NCI-H510A treated with DMSO at 0.1 percent for 48 hours (cell line): ENCODE measurements around the gene ACOT9.
A peak's percentile ranks its signal among the peaks of the same experiment; 100 is the strongest.
"Not testable (repeated sequence)": the region's sequence is repeated elsewhere in the genome, so short reads cannot be mapped to it uniquely, and the experiment has no call there.

Source experiments
- DNase-seq: peaks from one replicate; lab custom pipeline; 2025; lab: John Stamatoyannopoulos, UW

ACOT9 gene, protein sequence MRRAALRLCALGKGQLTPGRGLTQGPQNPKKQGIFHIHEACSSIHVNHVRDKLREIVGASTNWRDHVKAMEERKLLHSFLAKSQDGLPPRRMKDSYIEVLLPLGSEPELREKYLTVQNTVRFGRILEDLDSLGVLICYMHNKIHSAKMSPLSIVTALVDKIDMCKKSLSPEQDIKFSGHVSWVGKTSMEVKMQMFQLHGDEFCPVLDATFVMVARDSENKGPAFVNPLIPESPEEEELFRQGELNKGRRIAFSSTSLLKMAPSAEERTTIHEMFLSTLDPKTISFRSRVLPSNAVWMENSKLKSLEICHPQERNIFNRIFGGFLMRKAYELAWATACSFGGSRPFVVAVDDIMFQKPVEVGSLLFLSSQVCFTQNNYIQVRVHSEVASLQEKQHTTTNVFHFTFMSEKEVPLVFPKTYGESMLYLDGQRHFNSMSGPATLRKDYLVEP

DNA sequence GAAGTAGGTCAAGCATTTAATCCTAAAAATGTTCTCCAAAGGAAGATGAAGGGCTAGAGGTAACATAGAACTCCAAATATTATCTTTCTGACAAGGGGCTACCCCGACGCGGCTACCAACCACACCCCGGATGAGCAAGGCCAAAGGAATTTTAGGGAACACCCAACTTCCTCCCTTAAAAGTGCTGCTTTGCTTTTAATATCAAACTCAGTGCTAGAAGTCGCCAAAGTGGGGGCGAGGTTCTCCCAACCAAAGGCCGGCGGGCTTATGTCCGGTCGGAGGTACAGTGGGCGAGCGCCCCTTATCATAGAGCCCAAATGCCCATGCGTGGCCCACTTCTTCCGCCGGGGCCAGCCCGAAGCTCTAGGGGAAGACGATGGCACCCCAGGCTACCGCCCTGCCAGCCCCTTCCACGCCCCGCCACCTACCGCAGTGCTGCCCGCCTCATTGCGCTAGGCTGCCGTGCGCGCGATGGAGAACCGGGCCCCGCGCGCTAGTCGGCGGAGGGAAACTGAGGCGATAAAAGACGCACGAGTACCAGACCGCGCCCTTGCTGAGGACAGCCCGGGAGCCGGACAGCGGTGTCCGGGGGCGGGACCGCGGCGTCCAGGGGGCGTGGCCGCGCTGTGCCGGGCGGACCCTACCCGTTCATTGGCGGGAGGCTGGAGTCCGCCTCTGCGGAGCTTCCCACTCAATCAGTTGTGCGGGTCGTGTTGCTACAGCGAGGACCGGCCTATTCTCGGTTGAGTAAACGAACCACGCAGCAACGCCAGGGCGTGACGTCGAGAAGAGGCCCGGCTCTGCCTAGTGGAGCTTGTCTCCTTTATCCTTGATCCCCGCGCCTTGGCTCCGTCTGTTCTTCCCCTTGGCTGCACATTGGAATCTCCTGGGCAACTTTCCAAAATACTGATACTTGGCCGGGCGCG is at the start of gene ACOT9:
Gene ACOT9, minus strand, starts transcription at position 580 of the 926 bp plus-strand sequence. Its CDS starts 132 bp downstream, at position 448.
- DNase-seq, result peak; percentile 72

DNA sequence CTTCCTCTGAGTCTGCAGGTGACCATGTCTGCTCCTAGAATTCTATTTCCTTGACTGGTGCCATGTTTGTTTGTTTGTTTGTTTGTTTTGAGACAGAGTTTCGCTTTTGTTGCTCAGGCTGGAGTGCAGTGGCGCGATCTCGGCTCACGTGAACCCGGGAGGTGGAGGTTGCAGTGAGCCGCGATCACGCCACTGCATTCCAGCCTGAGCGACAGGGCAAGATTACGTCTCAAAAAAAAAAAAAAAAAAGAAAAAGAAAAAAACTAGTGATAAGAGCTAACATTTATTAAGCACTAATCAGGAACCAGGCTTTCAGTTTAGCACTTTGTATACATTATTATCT is 47.0 kb upstream of the ACOT9 start:
- DNase-seq, result no peak

DNA sequence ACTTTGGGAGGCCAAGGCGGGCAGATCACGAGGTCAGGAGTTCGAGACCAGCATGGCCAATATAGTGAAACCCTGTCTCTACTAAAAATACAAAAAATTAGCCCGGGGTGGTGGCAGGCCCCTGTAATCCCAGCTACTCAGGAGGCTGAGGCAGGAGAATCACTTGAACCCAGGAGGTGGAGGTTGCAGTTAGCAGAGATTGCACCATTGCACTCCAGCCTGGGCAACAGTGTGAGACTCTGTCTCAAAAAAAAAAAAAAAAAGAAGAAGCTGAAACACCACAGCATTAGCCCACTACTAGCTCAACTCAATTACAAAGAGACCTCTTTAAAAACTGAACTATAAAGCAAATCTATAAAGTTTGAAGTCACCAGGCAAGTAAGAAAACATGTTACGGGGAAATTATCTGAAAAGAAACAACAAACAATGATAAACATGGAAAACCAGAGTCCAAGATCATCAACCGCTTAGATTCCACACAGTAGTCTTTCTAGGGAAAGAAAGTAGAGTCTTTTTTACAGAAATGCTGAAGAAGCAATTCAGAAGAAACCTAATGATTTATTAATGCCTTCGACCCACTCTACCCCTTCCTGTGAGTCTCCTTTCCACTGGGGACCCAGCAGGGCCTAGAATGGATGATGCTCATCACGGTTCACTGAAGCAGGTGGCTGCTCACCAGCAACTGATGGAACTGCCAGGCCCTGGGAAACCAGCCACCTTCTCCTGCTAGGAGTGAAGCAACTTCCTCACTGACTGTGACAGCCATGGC is 46.5 kb upstream of the ACOT9 start:
- no peak for DNase-seq

DNA sequence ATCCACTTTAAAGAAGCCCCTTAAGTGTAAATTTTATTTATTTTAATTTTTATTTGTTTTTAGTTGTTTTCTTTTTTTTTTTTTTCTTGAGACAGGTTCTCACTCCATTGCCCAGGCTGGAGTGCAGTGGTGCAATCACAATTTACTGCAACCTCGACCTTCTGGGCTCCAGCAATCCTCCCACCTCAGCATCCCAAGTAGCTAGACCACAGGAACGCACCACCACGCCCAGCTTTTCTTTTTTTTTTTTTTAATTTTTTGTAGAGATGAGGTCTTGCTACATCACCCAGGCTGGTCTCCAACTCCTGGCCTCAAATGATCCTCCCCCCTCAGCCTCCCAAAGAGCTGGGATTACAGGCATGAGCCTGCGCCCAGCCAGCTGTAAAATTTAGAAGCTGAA is 45.9 kb upstream of the ACOT9 start:
- no peak for DNase-seq

DNA sequence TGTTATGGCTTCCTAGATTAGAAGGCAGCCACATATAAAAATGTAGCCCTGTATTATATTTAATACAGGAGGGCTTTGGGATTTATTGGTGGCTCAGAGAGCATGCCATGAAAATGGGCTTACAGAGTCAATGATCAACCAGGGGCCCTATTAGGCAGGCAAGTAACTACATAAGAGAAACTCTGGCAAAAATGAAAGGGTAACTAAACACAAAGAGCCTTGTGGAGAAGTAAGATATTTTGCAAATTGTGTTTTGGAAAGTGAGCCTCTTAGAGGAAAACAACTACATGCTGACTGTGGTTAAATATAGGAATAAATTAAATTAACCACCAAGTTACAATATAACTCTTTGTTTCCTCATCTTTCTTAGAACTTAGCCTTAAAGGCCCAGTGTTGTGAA is 45.4 kb upstream of the ACOT9 start:
- no peak for DNase-seq

DNA sequence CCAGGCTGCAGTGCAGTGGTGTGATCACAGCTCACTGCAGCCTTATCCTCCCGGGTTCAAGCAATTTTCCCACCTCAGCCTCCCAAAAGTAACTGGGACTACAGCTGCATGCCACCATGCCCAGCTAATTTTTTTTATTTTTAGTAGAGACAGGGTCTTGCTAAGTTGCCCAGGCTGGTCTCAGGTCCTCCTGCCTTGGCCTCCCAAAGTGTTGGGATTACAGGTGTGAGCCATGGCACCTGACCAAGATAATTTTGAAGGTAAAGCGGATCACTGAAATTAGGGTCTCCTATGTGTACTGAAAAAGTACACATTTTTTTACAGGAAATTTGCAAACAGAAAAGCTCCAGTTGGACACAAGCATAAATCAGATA is 44.7 kb upstream of the ACOT9 start:
- no peak for DNase-seq

DNA sequence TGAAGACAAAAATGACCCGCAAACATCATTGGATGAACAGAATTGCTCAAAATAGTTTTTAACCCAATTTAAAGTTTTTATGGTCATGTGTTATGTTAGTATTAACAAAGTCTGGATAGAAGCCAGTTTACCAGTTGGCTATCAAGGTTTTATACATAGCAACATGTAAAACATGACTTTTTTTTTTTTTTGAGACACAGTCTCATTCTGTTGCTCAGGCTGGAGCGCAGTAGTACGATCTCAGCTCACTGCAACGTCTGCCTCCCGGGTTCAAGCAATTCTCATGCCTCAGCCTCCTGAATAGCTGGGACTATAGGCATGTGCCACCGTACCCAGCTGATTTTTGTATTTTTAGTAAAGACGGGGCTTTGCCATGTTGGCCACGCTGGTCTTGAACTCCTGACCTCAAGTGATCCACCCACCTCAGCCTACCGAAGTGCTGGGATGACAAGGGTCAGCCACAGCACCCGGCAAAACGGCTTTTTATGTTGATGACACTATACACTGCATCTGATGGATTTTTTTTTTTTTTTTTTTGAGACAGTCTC is 43.3 kb upstream of the ACOT9 start:
- DNase-seq, result no peak

DNA sequence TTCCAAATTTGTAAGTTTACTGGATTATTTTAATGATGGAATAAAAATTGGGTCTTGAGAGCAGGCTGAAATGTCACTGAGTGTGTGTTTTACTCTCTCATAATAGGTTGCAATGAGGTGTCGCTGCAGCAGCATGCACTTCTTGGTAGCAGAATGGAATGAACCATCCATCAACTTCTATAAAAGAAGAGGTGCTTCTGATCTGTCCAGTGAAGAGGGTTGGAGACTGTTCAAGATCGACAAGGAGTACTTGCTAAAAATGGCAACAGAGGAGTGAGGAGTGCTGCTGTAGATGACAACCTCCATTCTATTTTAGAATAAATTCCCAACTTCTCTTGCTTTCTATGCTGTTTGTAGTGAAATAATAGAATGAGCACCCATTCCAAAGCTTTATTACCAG is 42.5 kb upstream of the ACOT9 start:
- no peak for DNase-seq

DNA sequence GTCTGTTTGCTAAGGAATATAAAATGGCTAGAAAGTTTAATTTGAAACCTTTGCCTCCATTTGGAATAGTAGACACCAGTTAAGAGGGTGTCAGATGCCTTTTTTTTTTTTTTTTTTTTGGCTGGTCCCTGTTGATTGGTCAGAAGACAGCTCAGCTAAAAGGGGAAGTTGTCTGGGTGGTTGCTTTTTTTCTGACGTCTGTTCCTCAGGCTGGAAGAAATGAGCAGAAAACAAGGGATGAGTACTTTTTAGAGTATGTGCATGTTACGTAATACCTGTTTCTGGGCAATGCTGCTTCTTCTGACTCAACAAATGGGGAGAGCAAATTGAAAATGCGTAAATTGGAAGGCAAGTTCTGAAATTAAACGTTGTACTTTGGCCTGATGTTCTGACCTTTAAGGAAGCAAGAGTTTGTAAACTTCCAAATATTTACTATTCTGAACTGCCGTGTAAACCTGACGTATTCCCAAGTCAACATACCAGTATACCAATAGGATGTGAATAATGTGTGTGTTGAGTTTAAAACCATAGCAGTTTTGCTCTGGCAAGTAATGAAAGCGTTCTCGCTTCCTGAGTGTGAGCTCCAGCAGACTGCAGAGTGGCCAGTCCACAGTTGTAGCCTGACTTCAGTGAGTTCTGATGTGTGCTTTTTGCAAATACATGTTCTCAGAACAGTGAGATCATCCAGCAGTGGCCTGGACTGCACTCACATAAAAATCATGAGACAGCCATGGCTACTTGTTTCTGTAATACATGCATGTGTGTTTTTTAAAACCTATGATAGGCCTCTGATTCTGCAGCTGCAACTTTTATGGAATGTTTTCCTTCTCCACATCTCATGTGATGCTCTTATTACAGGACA is 41.6 kb upstream of the ACOT9 start:
- DNase-seq, result no peak

DNA sequence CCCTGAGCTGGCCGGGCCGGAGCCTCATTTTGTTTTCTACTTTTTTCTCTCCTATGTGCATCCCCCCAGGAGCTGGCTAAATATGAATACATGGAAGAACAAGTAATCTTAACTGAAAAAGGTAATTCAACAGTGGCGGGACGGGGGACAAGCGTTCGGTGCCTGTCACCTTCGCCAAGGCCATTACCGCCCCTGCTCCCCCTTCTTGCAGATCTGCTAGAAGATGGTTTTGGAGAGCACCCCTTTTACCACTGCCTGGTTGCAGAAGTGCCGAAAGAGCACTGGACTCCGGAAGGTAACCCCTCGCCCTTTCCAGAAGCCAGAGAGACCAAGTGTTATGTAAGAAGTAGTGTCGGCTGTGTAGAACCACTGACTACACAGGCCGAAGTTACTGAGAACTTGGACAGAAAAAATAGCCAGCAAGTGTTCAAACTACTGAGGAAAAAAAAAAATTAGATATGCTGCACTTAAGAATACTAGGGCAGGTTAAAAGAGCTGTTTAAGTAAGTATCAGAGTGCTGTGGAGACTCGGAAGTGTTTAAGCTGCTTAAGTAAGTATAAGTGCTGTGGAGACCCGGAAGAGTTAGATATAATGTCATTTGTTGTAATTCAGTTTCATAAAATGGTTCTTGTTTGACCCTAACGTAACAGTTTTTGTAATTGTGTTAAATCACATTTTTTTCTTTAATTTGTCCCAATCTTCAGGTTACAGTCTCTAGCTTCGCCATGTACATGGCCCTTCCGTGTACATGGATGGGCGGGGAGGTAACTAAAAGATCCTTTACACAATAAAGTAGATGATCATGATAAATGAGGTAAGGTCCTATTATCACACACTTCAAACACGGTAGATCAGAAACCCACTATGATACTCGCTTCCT is 40.8 kb upstream of the ACOT9 start:
- DNase-seq, result no peak

DNA sequence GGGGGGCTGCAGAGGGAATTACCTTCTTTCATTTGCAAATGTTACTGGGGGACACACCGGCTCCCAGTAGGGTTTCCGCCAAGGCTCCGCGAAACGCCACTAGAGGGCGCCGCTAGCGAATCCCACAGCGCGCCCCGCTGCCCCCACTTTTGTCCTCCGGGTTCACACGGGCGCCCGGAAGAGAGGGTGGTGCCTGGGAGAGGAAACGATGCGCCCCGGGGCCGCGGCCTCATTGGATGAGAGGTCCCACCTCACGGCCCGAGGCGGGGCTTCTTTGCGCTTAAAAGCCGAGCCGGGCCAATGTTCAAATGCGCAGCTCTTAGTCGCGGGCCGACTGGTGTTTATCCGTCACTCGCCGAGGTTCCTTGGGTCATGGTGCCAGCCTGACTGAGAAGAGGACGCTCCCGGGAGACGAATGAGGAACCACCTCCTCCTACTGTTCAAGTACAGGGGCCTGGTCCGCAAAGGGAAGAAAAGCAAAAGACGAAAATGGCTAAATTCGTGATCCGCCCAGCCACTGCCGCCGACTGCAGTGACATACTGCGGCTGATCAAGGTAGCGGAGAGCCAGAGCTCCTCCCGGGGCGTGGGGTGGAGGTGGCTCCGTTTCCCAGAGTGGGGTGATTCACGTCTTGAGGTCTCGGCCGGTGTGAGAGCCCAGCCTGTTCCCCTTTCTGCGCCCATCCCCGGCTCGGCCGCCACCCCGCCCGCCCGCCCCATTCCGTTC is 40.0 kb upstream of the ACOT9 start, which contains the start of gene SAT1:
Gene SAT1, plus strand, starts transcription at position 311 of the 726 bp plus-strand sequence. Its CDS starts 179 bp downstream, at position 490.
- peak; percentile 94 for DNase-seq

DNA sequence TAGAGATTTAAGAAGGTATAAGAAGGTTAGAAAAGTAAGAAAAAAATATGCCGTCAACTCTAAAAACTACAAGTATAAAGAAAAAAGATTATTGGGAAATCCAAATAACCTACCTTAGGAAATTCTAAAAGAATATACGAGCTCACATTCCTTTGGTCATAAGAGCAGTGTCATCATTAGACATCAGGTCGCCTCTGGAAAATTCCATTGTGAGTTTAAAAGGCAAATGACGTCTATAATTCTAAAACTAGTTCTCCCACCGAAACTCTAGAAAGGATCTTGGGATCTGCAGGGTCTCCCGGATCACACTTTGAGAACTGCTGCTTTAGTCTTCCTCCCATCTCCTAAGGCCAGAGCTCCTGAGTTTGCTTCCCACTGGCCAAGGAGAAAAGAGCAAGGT is 39.4 kb upstream of the ACOT9 start:
- no peak for DNase-seq

DNA sequence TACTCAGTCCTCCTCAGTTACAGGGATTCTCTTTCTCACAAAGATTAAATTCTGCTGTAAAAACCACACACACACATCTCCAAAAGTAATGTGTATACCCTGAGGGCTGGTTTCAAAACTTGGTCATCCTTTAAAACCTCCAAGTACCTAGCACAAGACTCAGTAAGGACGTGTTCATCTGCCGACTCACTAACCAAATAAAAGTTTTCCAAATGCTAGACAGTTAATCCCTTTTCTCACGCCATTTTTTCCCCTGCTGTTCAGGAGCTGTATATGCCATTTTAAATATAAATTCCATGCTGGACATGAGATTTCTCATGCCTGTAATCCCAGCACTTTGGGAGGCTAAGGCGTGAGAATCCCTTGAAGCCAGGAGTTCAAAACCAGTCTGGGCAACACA is 35.9 kb upstream of the ACOT9 start:
- DNase-seq, result no peak

DNA sequence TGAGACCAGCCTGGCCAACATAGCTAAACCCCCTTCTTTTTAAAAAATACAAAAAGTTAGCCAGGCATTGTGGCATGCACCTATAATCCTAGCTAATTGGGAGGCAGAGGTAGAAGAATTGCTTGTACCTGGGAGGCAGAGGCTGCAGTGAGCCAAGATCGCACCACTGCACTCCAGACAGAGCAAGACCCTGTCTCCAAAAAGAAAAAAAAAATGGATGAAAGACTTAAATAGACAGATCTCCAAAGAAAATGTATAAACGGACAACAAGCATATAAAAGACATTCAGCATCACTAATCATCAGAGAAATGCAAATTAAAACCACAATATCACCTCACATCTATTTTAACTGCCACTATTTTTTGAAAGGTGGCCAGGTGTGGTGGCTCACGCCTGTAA is 33.3 kb upstream of the ACOT9 start:
- DNase-seq, result no peak

DNA sequence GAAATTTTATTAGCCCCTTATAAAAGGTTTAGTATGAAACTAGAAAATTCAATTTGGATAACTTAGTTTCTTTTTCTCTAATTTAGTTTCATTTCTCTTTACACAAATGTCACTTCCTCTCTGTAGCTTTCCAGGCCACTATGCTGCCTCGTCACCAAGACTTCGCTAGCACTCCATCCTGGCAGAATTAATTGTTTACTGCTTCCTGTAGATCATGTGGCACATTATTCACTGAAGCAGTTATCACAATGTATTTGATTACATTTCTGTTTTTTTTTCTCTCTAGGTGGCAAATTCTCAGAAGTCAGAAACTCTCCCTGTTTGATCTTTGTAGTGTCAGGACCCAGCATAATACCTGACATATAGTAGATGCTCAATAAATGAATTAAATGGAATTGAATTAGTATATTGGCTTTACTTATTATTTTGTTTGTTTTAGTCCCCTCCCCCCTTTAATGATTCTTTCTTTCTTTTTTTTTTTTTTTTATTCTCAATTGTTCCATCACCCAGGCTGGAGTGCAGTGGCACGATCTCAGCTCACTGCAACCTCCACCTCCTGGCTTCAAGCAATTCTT is 30.6 kb upstream of the ACOT9 start:
- no peak for DNase-seq

DNA sequence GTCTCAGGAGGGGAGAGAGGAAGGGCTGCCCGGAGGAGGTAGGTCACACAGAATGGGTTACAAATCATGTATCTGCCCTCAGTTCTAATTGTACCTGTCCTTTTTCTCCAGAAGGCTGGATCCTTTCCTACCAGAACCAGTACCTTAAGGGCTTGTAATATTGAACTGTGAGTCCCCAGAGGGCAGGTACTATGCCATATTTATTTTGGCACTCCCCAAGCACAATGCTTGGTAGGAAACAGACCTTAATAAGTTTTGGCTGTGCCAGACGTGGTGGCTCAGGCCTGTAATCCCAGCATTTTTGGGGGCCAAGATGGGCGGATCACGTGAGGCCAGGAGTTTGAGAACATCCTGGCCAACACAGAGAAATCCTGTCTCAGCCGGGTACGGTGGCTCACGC is 28.0 kb upstream of the ACOT9 start:
- not testable (repeated sequence) for DNase-seq

DNA sequence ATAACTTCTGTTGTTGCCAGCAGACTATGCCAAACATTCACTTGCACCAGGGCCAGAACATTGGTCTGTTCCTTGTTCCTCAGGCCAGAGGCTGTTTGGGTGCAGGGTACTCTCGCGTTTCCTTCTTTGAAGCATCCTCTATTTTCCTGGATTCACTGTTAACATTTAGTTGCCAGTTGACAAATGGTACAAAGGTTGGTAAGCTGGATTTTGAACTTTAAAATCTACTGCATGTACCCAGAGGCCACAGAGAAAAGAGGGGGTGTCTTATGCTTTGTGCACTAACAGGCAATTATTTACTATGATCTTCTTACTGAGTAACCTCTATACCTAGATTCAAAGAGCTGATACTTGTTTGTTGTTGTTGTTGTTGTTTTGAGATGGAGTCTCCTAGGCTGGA is 27.1 kb upstream of the ACOT9 start:
- no peak for DNase-seq

DNA sequence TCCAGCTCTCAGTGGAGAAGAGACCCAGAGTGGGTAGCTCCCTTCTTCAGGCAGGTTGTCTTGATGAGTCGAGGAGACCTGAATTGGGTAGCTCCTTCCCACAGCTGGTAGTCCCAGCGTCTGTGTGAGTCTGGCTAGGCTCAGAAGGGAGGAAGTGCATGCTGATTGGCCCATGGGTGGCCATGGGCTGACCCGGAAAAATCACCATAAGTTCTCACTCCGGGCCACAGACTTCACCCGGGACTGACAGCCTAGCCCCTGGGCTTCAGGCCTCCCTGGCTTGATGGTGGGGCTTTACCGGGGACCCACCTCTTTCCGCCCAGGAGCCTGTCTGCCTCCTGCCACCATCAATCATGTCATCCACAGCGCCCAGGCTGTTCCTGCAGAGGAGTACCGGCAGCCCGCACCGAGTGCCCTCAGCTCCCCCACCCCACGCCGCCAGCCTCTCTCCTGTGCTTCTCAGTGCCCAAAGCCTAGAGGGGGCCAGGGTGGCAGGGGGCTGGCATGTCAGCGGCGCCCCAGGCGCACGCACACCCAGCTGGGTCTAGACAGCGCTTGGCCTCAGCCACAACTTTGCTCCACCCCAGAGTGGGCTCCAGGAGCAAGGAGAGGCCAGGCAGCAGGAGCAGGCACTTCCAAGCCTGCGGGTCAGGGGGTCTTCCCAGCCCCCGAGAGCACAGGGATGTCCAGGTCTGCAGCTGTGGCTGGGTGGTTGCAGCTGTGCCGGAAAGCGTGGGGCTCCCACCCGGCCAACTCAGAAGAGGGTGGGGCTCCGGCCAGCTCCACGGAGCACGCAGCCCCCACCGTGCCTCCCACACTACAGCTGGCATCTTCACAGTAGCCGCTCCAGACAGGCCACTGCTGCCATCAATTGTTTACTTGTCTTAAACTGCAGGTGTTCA is 23.8 kb upstream of the ACOT9 start:
- peak; percentile 17 for DNase-seq
